ENCODE results near the gene LRRIQ1. TPM values are rescaled to one million over a fixed set of nuclear protein-coding genes. Genes with fewer than 3 reads are reported as not detected.

The LRRIQ1 gene
- total and polyA plus RNA-seq, 2 of the 8 experiments (the other 6 are each of a cell fraction or from before 2014, with no cell fraction given) = 0.24 to 0.76 TPM

DNA sequence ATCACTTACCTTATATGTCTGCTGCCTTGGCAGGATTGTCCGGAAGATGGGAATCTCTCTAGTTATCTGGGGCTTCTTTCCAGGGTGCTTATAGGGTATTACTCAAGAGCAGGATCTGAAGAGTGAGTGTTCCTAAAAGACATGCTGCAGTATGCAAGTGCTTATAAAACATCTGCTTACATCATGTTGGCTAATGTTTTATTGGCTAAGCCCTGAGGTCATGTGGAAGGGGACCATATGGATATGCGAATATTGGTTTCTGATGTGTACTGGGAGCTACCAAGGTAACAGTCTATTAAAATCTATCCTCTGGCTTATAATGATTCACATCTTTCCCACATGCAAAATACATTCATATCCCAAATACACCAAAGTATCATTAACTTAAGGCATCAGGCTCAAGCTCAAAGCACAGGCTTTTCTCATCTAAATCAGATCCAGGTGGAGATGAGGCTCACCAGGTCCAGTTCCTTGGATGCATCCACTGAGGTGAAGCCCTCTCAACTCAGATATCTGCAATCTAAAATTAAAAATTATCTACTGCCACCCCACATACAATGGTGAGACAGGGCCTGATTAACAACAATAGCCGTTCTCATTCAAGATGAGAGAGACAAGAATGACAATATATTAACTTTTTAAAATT, 29.8 kb downstream of the LRRIQ1 start (continued):
- TF ChIP-seq TAF1 (IDR thresholded peaks at IDR 0.05; ENCODE audit: low read depth, low read length) (no peak), CREB1 (IDR thresholded peaks at IDR 0.05) (no peak), TBP (IDR thresholded peaks at IDR 0.05; ENCODE audit: low read depth, low read length) (no peak)

All from H1 (cell line).